ENCODE data around the gene LAMA3. TPM values are rescaled to one million over a fixed set of nuclear protein-coding genes. Genes with fewer than 3 reads are reported as not detected.

LAMA3 gene
- total RNA-seq, 2 donors from 2014 or later = 30.1 to 34.2 TPM

- H3K4me1 ChIP-seq (ENCODE audit: control insufficient read depth in 1 of 2, low read depth in 2 of 2) = peaks cover 0 to 14% of the 10 kb centered on the region in 2 donors
- no peaks in the 10 kb centered on the region for H3K9me3 ChIP-seq
- DNase-seq (ENCODE audit: low spot score) = no peak
- ATAC-seq (ENCODE audit: insufficient number of reproducible peaks, low FRiP score, low read depth) = no peak
- no peak overlapping the region for H3K4me3 ChIP-seq
- no peaks in the 10 kb centered on the region for H3K36me3 ChIP-seq
- no peak for TF ChIP-seq CTCF (IDR thresholded peaks at IDR 0.05)
- no peak overlapping the region for H3K27ac ChIP-seq
- no peaks in the 10 kb centered on the region for H3K27me3 ChIP-seq (replicated peaks; ENCODE audit: insufficient read depth)
These were observed 253.9 kb downstream of the LAMA3 start for GRCh38 chr18:23943104-23943503.

DNA sequence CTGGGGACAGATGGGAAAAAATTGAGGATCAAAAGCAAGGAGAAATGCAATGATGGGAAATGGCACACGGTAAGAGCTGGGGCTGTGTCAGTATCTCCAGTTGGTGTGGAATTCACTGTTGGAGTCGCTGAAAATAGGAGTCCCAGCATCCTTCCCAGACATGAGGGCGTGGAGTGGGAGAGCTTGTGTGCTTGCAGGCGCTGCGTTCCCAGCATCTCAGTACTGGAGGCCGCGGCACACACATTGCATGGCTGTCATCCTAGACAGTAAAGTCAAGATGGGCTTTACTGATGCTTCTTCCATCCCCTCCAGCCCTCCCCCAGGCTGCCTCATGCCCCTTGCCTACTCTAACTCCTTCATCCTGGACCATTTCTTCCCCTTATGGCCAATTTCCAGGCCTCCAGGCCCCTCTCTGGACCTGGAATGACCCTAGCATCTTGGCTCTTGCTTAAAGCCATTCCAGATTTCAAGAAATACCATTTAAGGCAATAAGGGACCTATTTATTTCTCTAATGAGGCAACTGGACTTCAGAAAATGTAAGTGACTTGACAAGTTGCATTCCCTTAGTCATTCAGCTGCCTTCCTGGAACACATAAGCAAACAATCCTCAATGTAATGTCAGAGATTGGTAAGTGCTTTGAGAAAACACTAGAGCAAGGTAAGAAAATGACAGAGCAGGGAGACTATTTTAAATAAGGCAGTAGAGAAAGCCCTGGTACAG is 254.8 kb downstream of the LAMA3 start:
- ATAC-seq (ENCODE audit: insufficient number of reproducible peaks, low FRiP score, low read depth) (peak; percentile 54), DNase-seq (ENCODE audit: low spot score) (no peak)
- H3K4me3 ChIP-seq = no peak overlapping the region
- H3K4me1 ChIP-seq (ENCODE audit: control insufficient read depth in 1 of 2, low read depth in 2 of 2) = peaks cover 0 to 14% of the 10 kb centered on the region in 2 donors
- TF ChIP-seq CTCF (IDR thresholded peaks at IDR 0.05) = no peak
- no peaks in the 10 kb centered on the region for H3K27me3 ChIP-seq (replicated peaks; ENCODE audit: insufficient read depth)
- H3K9me3 ChIP-seq = no peaks in the 10 kb centered on the region
- H3K27ac ChIP-seq = peak overlapping the region; percentile 61 to 72
- no peaks in the 10 kb centered on the region for H3K36me3 ChIP-seq

DNA sequence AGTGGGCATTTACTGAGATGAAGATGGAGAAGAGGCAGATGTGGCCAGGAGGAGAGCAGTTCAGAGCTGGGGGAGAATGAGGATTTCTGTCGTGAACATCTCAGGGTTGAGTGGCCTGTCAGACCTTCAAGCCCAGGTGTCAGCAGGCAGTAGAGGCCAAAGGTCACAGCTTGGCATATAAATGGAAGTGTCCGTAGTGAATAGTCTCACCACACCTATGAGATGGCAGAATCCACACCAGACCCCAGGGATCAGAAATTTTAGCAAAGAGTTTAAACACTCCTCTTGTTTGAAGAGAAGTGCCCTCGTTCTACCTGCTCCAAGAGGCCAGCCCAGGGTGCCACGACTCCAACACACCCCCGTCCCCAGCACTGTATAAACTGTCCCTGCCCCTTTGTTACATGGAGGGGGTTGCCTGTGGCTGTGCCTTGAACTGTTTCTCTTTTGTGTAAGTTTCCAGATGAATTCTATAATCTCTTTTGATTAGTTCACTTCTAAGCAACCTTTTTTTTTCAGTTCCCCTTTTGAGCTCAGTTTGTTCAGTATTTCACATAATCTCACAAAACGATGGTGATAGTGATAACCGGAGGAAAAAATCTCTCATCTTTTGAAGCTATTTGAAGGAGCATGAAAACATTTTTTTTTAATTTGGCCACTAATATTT is 256.3 kb downstream of the LAMA3 start:
- no peaks in the 10 kb centered on the region for H3K9me3 ChIP-seq
- peaks cover 0 to 14% of the 10 kb centered on the region in 2 donors for H3K4me1 ChIP-seq (ENCODE audit: control insufficient read depth in 1 of 2, low read depth in 2 of 2)
- ATAC-seq (ENCODE audit: insufficient number of reproducible peaks, low FRiP score, low read depth) (no peak), DNase-seq (ENCODE audit: low spot score) (no peak)
- no peak overlapping the region for H3K4me3 ChIP-seq
- no peak for TF ChIP-seq CTCF (IDR thresholded peaks at IDR 0.05)
- no peaks in the 10 kb centered on the region for H3K36me3 ChIP-seq
- H3K27ac ChIP-seq = peak overlapping the region; percentile 61 to 72
- H3K27me3 ChIP-seq (replicated peaks; ENCODE audit: insufficient read depth) = no peaks in the 10 kb centered on the region

GRCh38 chr18:23949863-23950262 is 260.6 kb downstream of the LAMA3 start:
- Histone ChIP-seq H3K4me3 (no peak overlapping the region), H3K9me3 (no peaks in the 10 kb centered on the region), H3K36me3 (no peaks in the 10 kb centered on the region), H3K4me1 (ENCODE audit: control insufficient read depth in 1 of 2, low read depth in 2 of 2) (peaks cover 0 to 1% of the 10 kb centered on the region in 2 donors), H3K27me3 (replicated peaks; ENCODE audit: insufficient read depth) (no peaks in the 10 kb centered on the region), H3K27ac (no peak overlapping the region)
- no peak for TF ChIP-seq CTCF (IDR thresholded peaks at IDR 0.05)
- ATAC-seq (ENCODE audit: insufficient number of reproducible peaks, low FRiP score, low read depth) = no peak
- no peak for DNase-seq (ENCODE audit: low spot score)

- Histone ChIP-seq H3K9me3 (no peaks in the 10 kb centered on the region), H3K4me3 (no peak overlapping the region), H3K36me3 (no peaks in the 10 kb centered on the region), H3K4me1 (ENCODE audit: control insufficient read depth in 1 of 2, low read depth in 2 of 2) (no peaks in the 10 kb centered on the region), H3K27ac (no peak overlapping the region), H3K27me3 (replicated peaks; ENCODE audit: insufficient read depth) (no peaks in the 10 kb centered on the region)
- no peak for DNase-seq (ENCODE audit: low spot score)
- no peak for TF ChIP-seq CTCF (IDR thresholded peaks at IDR 0.05)
- no peak for ATAC-seq (ENCODE audit: insufficient number of reproducible peaks, low FRiP score, low read depth)
These were observed 261.4 kb downstream of the LAMA3 start for GRCh38 chr18:23950644-23951043.
